Epithelial cell of alveolus of lung (primary cell): ENCODE measurements around the gene DLD. TPM values are rescaled to one million over a fixed set of nuclear protein-coding genes. Genes with fewer than 3 reads are reported as not detected.

Experiments
- total RNA-seq: library from RNA; depleted of rRNA; stranded (reverse); fragments of >200 nt; gene quantifications from 2 replicates; pipeline ENCODE4 v1.2.1, GENCODE V29; 2015

The DLD gene
- 29.5 and 36.6 TPM in 2 replicates for total RNA-seq

GRCh38 chr7:107890962-107891635 lies at the start of gene DLD:
DLD (plus strand) TSS chr7:107891183; CDS start chr7:107891251, 68 bp downstream.

Other genes with a start within 250 kb of the DLD start
- gene SLC26A4, start 230.4 kb upstream of the DLD start, total RNA-seq = 0.40 and 0.78 TPM in 2 replicates
- 14.2 and 16.1 TPM in 2 replicates for gene CBLL1, start 147.0 kb upstream of the DLD start, total RNA-seq
- not detected in 2 replicates for gene SLC26A3, start 88.0 kb upstream of the DLD start, total RNA-seq
- gene LAMB1, start 112.0 kb downstream of the DLD start, total RNA-seq = 209 and 712 TPM in 2 replicates
- 0.40 TPM in 1 of 2 replicates, not detected in the other for gene LAMB4, start 239.2 kb downstream of the DLD start, total RNA-seq